HepG2 (cell line): ENCODE results near the gene EYA2. TPM values are rescaled to one million over a fixed set of nuclear protein-coding genes. Genes with fewer than 3 reads are reported as not detected.

ENCODE experiments used
- AHR ChIP-seq: IDR thresholded peaks from 2 replicates; pipeline ENCODE4 v1.6.1; 2018; ENCODE audit warnings: missing genetic modification reagents, missing compliant biosample characterization
- ETV5 ChIP-seq: IDR thresholded peaks from 2 replicates; pipeline ENCODE4 v1.6.1; 2018; ENCODE audit warnings: missing biosample characterization, missing genetic modification reagents, inconsistent platforms, borderline replicate concordance
- GPN1 ChIP-seq: sonication (generic); formaldehyde crosslinking; IDR thresholded peaks from 2 replicates; pipeline ENCODE4 v1.5.1; 2020; ENCODE audit warnings: missing genetic modification reagents, borderline replicate concordance
- HNF4A ChIP-seq: sonication (generic); formaldehyde crosslinking; IDR thresholded peaks from 2 replicates; pipeline ENCODE4 v1.4.0; 2020; ENCODE audit warnings: missing genetic modification reagents
- KLF11 ChIP-seq: IDR thresholded peaks from 2 replicates; pipeline ENCODE4 v1.6.1; 2016; ENCODE audit warnings: missing compliant biosample characterization
- MLLT10 ChIP-seq: sonication (generic); formaldehyde crosslinking; IDR thresholded peaks from 2 replicates; pipeline ENCODE4 v1.4.0; 2020; ENCODE audit warnings: missing genetic modification reagents
- MTERF4 ChIP-seq: sonication (generic); formaldehyde crosslinking; IDR thresholded peaks from 2 replicates; pipeline ENCODE4 v1.8.0; 2023; ENCODE audit warnings: mild to moderate bottlenecking, missing genetic modification reagents
- NBN ChIP-seq: fragments of 450-650 bp; conservative IDR thresholded peaks from 2 replicates; pipeline ENCODE4 v1.6.1; 2017
- NFATC3 ChIP-seq: sonication (generic); formaldehyde crosslinking; IDR thresholded peaks from 2 replicates; pipeline ENCODE4 v1.5.1; 2020; ENCODE audit warnings: mild to moderate bottlenecking, missing genetic modification reagents
- POLR2A ChIP-seq, 2 experiments: IDR thresholded peaks; 2 replicates each; pipeline ENCODE4 v1.6.1; 2011; ENCODE audit warnings: low read depth in 2 of 2, low read length in 2 of 2, mild to moderate bottlenecking in 1 of 2, moderate library complexity in 1 of 2; ENCODE audit not compliant: insufficient read depth in 1 of 2
- RELA ChIP-seq: sonication (generic); formaldehyde crosslinking; IDR thresholded peaks from 2 replicates; pipeline ENCODE4 v1.4.0; 2020; ENCODE audit warnings: missing genetic modification reagents
- RNF2 ChIP-seq: fragments of 450-650 bp; conservative IDR thresholded peaks from 2 replicates; pipeline ENCODE4 v1.6.1; 2016; ENCODE audit warnings: low read depth
- SAP130 ChIP-seq: IDR thresholded peaks from 2 replicates; pipeline ENCODE4 v1.6.1; 2016; ENCODE audit warnings: low read depth
- SP5 ChIP-seq: IDR thresholded peaks from 2 replicates; pipeline ENCODE4 v1.6.1; 2016; ENCODE audit warnings: low read depth, borderline replicate concordance
- SUZ12 ChIP-seq: fragments of 150-350 bp; IDR thresholded peaks from 2 replicates; pipeline ENCODE4 v1.6.1; 2014; ENCODE audit warnings: low read depth, low read length
- TRIM24 ChIP-seq: sonication (generic); formaldehyde crosslinking; IDR thresholded peaks from 2 replicates; pipeline ENCODE4 v1.8.0; 2022; ENCODE audit warnings: mild to moderate bottlenecking, missing genetic modification reagents
- ZFP1 ChIP-seq: IDR thresholded peaks from 2 replicates; pipeline ENCODE4 v1.6.1; 2016
- ZNF235 ChIP-seq: sonication (generic); formaldehyde crosslinking; IDR thresholded peaks from 2 replicates; pipeline ENCODE4 v1.8.1; 2023; ENCODE audit warnings: mild to moderate bottlenecking, missing genetic modification reagents, borderline replicate concordance
- ZNF274 ChIP-seq: sonication (generic); formaldehyde crosslinking; IDR thresholded peaks from 2 replicates; pipeline ENCODE4 v1.5.1; 2020; ENCODE audit warnings: mild to moderate bottlenecking, missing genetic modification reagents
- ZNF484 ChIP-seq: sonication (generic); formaldehyde crosslinking; IDR thresholded peaks from 2 replicates; pipeline ENCODE4 v1.5.1; 2020; ENCODE audit warnings: mild to moderate bottlenecking, low read depth, missing genetic modification reagents, borderline replicate concordance
- ZNF510 ChIP-seq: sonication (generic); formaldehyde crosslinking; IDR thresholded peaks from 2 replicates; pipeline ENCODE4 v1.4.0; 2020; ENCODE audit warnings: low read depth, mild to moderate bottlenecking, missing genetic modification reagents
- ZNF546 ChIP-seq: sonication (generic); formaldehyde crosslinking; conservative IDR thresholded peaks from 2 replicates; pipeline ENCODE4 v1.8.1; 2023; ENCODE audit warnings: mild to moderate bottlenecking, missing genetic modification reagents
- ZNF713 ChIP-seq: sonication (generic); formaldehyde crosslinking; IDR thresholded peaks from 2 replicates; pipeline ENCODE4 v1.4.0; 2020; ENCODE audit warnings: mild to moderate bottlenecking, missing genetic modification reagents
- ZNF768 ChIP-seq: sonication (generic); formaldehyde crosslinking; IDR thresholded peaks from 2 replicates; pipeline ENCODE4 v1.4.0; 2020; ENCODE audit warnings: missing genetic modification reagents
- ZNF792 ChIP-seq: IDR thresholded peaks from 2 replicates; pipeline ENCODE4 v1.6.1; 2016
- ZNF883 ChIP-seq: sonication (generic); formaldehyde crosslinking; IDR thresholded peaks from 2 replicates; pipeline ENCODE4 v1.5.1; 2020; ENCODE audit warnings: mild to moderate bottlenecking, missing genetic modification reagents; ENCODE audit errors: not compliant biosample characterization
- polyA plus RNA-seq, 8 experiments: library from polyadenylated mRNA; depleted of rRNA in 3 of 8; stranded (reverse) in 7 of 8; unstranded in 1 of 8; fragments of >200 nt; fragmentation: Illumina TruSeq in 4 of 8; extraction: Trizol in 4 of 8; gene quantifications; 2 replicates each; pipeline versions ENCODE4 v1.2.1 to v1.2.3, GENCODE V29; 2011 to 2016; ENCODE audit warnings: low read depth in 4 of 8, missing spikeins in 1 of 8, mixed read lengths in 1 of 8; ENCODE audit not compliant: insufficient read depth in 1 of 8
- total RNA-seq, 5 experiments: library from RNA; depleted of rRNA; stranded (reverse); fragments of >200 nt; fragmentation: Illumina TruSeq; extraction: Trizol; gene quantifications; 2 replicates each; pipeline ENCODE4 v1.2.3, GENCODE V29; 2016; ENCODE audit warnings: low read depth in 1 of 5
- TF ChIP-seq, protein P1 (sequence below): sonication (generic); formaldehyde crosslinking; IDR thresholded peaks from 2 replicates; pipeline ENCODE4 v1.5.0; 2020; ENCODE audit warnings: missing genetic modification reagents, mild to moderate bottlenecking, borderline replicate concordance
- TF ChIP-seq, protein P2 (sequence below): sonication (generic); formaldehyde crosslinking; IDR thresholded peaks from 2 replicates; pipeline ENCODE4 v1.4.0; 2020; ENCODE audit warnings: missing genetic modification reagents
- TF ChIP-seq, protein P3 (sequence below): sonication (generic); formaldehyde crosslinking; IDR thresholded peaks from 2 replicates; pipeline ENCODE4 v1.5.1; 2020; ENCODE audit warnings: missing genetic modification reagents, mild to moderate bottlenecking, borderline replicate concordance

Gene EYA2
- total and polyA plus RNA-seq, 2 of the 13 experiments (the other 11 are each of a cell fraction or from before 2014, with no cell fraction given): not detected

DNA sequence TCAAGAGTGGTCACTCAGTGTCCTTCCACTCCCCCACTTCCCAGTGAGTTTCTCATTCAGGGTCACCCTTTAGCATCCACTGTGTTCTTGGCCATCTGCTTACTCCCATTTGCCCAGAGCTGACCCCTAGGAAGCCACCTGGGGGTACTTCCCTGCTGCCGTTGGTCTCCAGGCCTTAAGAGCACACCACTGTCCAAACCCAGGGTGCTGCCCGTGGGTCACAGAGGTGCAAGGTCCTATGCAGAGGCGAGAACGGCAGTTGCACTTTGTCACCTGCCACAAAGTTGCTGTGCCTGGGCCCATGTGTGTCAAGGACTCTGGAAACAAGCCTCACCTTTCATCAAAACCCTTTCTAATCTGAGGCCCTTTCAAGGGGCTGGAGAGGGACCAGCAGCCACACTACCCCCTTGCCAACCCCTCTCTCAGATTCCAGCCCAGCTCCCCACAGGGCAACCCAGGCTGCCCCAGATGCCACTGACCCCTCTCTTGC is 270.8 kb downstream of the EYA2 start (continued):
- TF ChIP-seq KLF11 (CRISPR knock-in tag) (no peak), ZNF274 (no peak), NFATC3 (CRISPR knock-in tag) (no peak), ZNF484 (CRISPR knock-in tag) (no peak), RELA (no peak), ZNF510 (CRISPR knock-in tag) (no peak), GPN1 (no peak), SUZ12 (no peak), ZNF768 (CRISPR knock-in tag) (no peak), ETV5 (CRISPR knock-in tag) (no peak), POLR2A (IDR thresholded peaks at IDR 0.05; ENCODE audit: insufficient read depth in 1 of 2, low read depth in 2 of 2, low read length in 2 of 2) (no peak), RNF2 (no peak), TRIM24 (CRISPR knock-in tag) (no peak), ZNF235 (CRISPR knock-in tag) (no peak), SAP130 (CRISPR knock-in tag) (no peak), NBN (no peak), ZNF792 (CRISPR knock-in tag) (no peak), ZNF883 (no peak), ZNF713 (CRISPR knock-in tag) (no peak), AHR (no peak), MLLT10 (CRISPR knock-in tag) (no peak), MTERF4 (CRISPR knock-in tag) (no peak), ZNF546 (CRISPR knock-in tag) (no peak), SP5 (CRISPR knock-in tag) (no peak), HNF4A (peak; percentile 98), ZFP1 (no peak)
- TF ChIP-seq, protein P1, sequence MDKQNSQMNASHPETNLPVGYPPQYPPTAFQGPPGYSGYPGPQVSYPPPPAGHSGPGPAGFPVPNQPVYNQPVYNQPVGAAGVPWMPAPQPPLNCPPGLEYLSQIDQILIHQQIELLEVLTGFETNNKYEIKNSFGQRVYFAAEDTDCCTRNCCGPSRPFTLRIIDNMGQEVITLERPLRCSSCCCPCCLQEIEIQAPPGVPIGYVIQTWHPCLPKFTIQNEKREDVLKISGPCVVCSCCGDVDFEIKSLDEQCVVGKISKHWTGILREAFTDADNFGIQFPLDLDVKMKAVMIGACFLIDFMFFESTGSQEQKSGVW (CRISPR knock-in tag): no peak
- TF ChIP-seq, protein P2, sequence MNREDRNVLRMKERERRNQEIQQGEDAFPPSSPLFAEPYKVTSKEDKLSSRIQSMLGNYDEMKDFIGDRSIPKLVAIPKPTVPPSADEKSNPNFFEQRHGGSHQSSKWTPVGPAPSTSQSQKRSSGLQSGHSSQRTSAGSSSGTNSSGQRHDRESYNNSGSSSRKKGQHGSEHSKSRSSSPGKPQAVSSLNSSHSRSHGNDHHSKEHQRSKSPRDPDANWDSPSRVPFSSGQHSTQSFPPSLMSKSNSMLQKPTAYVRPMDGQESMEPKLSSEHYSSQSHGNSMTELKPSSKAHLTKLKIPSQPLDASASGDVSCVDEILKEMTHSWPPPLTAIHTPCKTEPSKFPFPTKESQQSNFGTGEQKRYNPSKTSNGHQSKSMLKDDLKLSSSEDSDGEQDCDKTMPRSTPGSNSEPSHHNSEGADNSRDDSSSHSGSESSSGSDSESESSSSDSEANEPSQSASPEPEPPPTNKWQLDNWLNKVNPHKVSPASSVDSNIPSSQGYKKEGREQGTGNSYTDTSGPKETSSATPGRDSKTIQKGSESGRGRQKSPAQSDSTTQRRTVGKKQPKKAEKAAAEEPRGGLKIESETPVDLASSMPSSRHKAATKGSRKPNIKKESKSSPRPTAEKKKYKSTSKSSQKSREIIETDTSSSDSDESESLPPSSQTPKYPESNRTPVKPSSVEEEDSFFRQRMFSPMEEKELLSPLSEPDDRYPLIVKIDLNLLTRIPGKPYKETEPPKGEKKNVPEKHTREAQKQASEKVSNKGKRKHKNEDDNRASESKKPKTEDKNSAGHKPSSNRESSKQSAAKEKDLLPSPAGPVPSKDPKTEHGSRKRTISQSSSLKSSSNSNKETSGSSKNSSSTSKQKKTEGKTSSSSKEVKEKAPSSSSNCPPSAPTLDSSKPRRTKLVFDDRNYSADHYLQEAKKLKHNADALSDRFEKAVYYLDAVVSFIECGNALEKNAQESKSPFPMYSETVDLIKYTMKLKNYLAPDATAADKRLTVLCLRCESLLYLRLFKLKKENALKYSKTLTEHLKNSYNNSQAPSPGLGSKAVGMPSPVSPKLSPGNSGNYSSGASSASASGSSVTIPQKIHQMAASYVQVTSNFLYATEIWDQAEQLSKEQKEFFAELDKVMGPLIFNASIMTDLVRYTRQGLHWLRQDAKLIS (CRISPR knock-in tag): no peak
- TF ChIP-seq, protein P3, sequence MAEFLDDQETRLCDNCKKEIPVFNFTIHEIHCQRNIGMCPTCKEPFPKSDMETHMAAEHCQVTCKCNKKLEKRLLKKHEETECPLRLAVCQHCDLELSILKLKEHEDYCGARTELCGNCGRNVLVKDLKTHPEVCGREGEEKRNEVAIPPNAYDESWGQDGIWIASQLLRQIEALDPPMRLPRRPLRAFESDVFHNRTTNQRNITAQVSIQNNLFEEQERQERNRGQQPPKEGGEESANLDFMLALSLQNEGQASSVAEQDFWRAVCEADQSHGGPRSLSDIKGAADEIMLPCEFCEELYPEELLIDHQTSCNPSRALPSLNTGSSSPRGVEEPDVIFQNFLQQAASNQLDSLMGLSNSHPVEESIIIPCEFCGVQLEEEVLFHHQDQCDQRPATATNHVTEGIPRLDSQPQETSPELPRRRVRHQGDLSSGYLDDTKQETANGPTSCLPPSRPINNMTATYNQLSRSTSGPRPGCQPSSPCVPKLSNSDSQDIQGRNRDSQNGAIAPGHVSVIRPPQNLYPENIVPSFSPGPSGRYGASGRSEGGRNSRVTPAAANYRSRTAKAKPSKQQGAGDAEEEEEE (CRISPR knock-in tag): no peak
